H1 (cell line): ENCODE results near the gene CEP120. TPM values are rescaled to one million over a fixed set of nuclear protein-coding genes. Genes with fewer than 3 reads are reported as not detected.

ENCODE experiments used
- CTCF ChIA-PET: fragments of 300-600 bp; sonication (Branson Sonifier 250); formaldehyde crosslinking; loops from one replicate; lab custom pipeline; 2021; ENCODE audit not compliant: partially characterized antibody; lab: Charles Lee
- POLR2A ChIA-PET: fragments of 300-600 bp; sonication (Branson Sonifier 250); formaldehyde crosslinking; loops from one replicate; lab custom pipeline; 2021; ENCODE audit warnings: inconsistent platforms; ENCODE audit not compliant: partially characterized antibody; lab: Charles Lee
- DNase-seq, 2 experiments: peaks; one replicate each; pipeline versions ENCODE4 v3.0.0 to v3.0.0-alpha.2; 2010 to 2022; ENCODE audit warnings: low spot score in 2 of 2, low read depth in 1 of 2, mixed read lengths in 1 of 2
- FAIRE-seq: peaks from 2 replicates; lab custom pipeline; 2011; peaks lifted over from hg19 to GRCh38; lab: Jason Lieb, UNC
- H2AFZ ChIP-seq: 2 replicates; pipeline ENCODE4 v1.8.1; 2012; ENCODE audit warnings: low read length, inconsistent platforms
- H2AK5ac ChIP-seq: 2 replicates; pipeline ENCODE4 v1.6.1; 2013; ENCODE audit warnings: low read depth, low read length
- H2BK120ac ChIP-seq: replicated peaks from 2 replicates; pipeline ENCODE3; 2013; ENCODE audit warnings: low read depth, low read length, inconsistent platforms
- H2BK12ac ChIP-seq: 2 replicates; pipeline ENCODE4 v1.6.1; 2013; ENCODE audit warnings: low read depth, low read length
- H2BK15ac ChIP-seq: 2 replicates; pipeline ENCODE4 v1.6.1; 2013; ENCODE audit warnings: low read length
- H2BK20ac ChIP-seq: 2 replicates; pipeline ENCODE4 v1.6.1; 2013; ENCODE audit warnings: low read length
- H2BK5ac ChIP-seq: 2 replicates; pipeline ENCODE4 v1.6.1; 2013; ENCODE audit warnings: low read depth, low read length
- H3K14ac ChIP-seq: 2 replicates; pipeline ENCODE4 v1.6.1; 2013; ENCODE audit warnings: inconsistent platforms; ENCODE audit not compliant: insufficient read length
- H3K18ac ChIP-seq: 2 replicates; pipeline ENCODE4 v1.6.1; 2013; ENCODE audit warnings: low read length; ENCODE audit errors: extremely low read depth
- H3K23ac ChIP-seq: 2 replicates; pipeline ENCODE4 v1.6.1; 2013; ENCODE audit warnings: inconsistent platforms; ENCODE audit not compliant: insufficient read length
- H3K23me2 ChIP-seq: 2 replicates; pipeline ENCODE4 v1.6.1; 2013; ENCODE audit warnings: low read depth, low read length
- H3K27ac ChIP-seq: 2 replicates; pipeline ENCODE4 v1.6.1; 2011; ENCODE audit warnings: low read depth, low read length, inconsistent platforms
- H3K27me3 ChIP-seq, 4 experiments: replicated peaks in 1 of 4; 1 replicate in 1 of 4; 2 replicates in 3 of 4; pipeline versions ENCODE4 v1.6.1 to v1.8.1; 2011 to 2013; ENCODE audit warnings: low read length in 3 of 4, mild to moderate bottlenecking in 3 of 4, inconsistent platforms in 2 of 4, mixed read lengths in 2 of 4, moderate library complexity in 1 of 4; ENCODE audit not compliant: control insufficient read depth in 3 of 4, insufficient read depth in 3 of 4; ENCODE audit errors: extremely low read depth in 1 of 4
- H3K36me3 ChIP-seq, 4 experiments: 2 replicates each; pipeline versions ENCODE4 v1.6.1 to v1.8.1; 2011 to 2013; ENCODE audit warnings: mild to moderate bottlenecking in 4 of 4, low read length in 3 of 4, moderate library complexity in 2 of 4, control low read depth in 1 of 4, inconsistent platforms in 1 of 4; ENCODE audit not compliant: insufficient read depth in 4 of 4, control insufficient read depth in 2 of 4
- H3K4ac ChIP-seq: replicated peaks from 2 replicates; pipeline ENCODE3; 2013; ENCODE audit warnings: low read length, low read depth, mixed read lengths, inconsistent platforms; ENCODE audit not compliant: insufficient read length
- H3K4me1 ChIP-seq, 4 experiments: replicated peaks in 1 of 4; 1 replicate in 1 of 4; 2 replicates in 3 of 4; pipeline versions ENCODE4 v1.6.1 to v1.8.1; 2011 to 2013; ENCODE audit warnings: low read length in 3 of 4, inconsistent platforms in 2 of 4, mixed read lengths in 1 of 4; ENCODE audit not compliant: insufficient read depth in 4 of 4, control insufficient read depth in 3 of 4
- H3K4me2 ChIP-seq, 2 experiments: 2 replicates each; pipeline versions ENCODE4 v1.6.1 to v1.8.1; 2011 to 2013; ENCODE audit warnings: low read depth in 2 of 2, low read length in 2 of 2, control low read depth in 1 of 2, inconsistent platforms in 1 of 2, mild to moderate bottlenecking in 1 of 2; ENCODE audit not compliant: insufficient read depth in 1 of 2
- H3K4me3 ChIP-seq, 4 experiments: fragments of 200-600, 300-600 bp in 1 of 4; sonication (generic), shearing (Covaris generic), sonication (Bioruptor Twin) in 1 of 4; 2 replicates each; pipeline versions ENCODE4 v1.5.1 to v1.8.1; 2011 to 2016; ENCODE audit warnings: low read length in 4 of 4, low read depth in 3 of 4, control low read depth in 2 of 4, inconsistent platforms in 2 of 4, mild to moderate bottlenecking in 2 of 4, mixed read lengths in 1 of 4, moderate library complexity in 1 of 4; ENCODE audit not compliant: insufficient read depth in 2 of 4; ENCODE audit errors: extremely low read depth in 1 of 4
- H3K56ac ChIP-seq: replicated peaks from 2 replicates; pipeline ENCODE3; 2013; ENCODE audit warnings: low read depth, mild to moderate bottlenecking, mixed read lengths, low read length, inconsistent platforms; ENCODE audit not compliant: insufficient read length
- H3K79me1 ChIP-seq: 2 replicates; pipeline ENCODE4 v1.6.1; 2013; ENCODE audit warnings: low read depth, low read length, control low read depth
- H3K79me2 ChIP-seq, 2 experiments: 2 replicates each; pipeline versions ENCODE4 v1.6.1 to v1.8.1; 2012 to 2013; ENCODE audit warnings: low read length in 2 of 2, mild to moderate bottlenecking in 2 of 2, inconsistent platforms in 1 of 2; ENCODE audit not compliant: insufficient read depth in 2 of 2, control insufficient read depth in 1 of 2
- H3K9ac ChIP-seq, 4 experiments: replicated peaks in 1 of 4; 1 replicate in 1 of 4; 2 replicates in 3 of 4; pipeline versions ENCODE4 v1.6.1 to v1.8.1; 2011 to 2013; ENCODE audit warnings: low read depth in 3 of 4, low read length in 3 of 4, control low read depth in 2 of 4, mild to moderate bottlenecking in 2 of 4, moderate library complexity in 2 of 4, inconsistent platforms in 1 of 4; ENCODE audit errors: extremely low read depth in 1 of 4
- H3K9me3 ChIP-seq, 2 experiments: 2 replicates each; pipeline versions ENCODE4 v1.6.1 to v1.8.1; 2012 to 2013; ENCODE audit warnings: mild to moderate bottlenecking in 2 of 2, moderate library complexity in 2 of 2, control low read depth in 1 of 2, inconsistent platforms in 1 of 2, low read depth in 1 of 2, low read length in 1 of 2, mixed read lengths in 1 of 2; ENCODE audit not compliant: insufficient read depth in 2 of 2
- H4K20me1 ChIP-seq, 2 experiments: replicated peaks in 1 of 2; 2 replicates each; pipeline versions ENCODE3 to v1.8.1; 2011 to 2013; ENCODE audit warnings: inconsistent platforms in 2 of 2, low read length in 2 of 2, mild to moderate bottlenecking in 1 of 2; ENCODE audit not compliant: insufficient read depth in 2 of 2, control insufficient read depth in 1 of 2
- H4K5ac ChIP-seq: 2 replicates; pipeline ENCODE4 v1.6.1; 2013; ENCODE audit warnings: low read length, low read depth, mixed read lengths, inconsistent platforms; ENCODE audit not compliant: insufficient read length
- H4K8ac ChIP-seq: 2 replicates; pipeline ENCODE4 v1.8.0; 2013; ENCODE audit warnings: mild to moderate bottlenecking, moderate library complexity, low read length, inconsistent platforms; ENCODE audit not compliant: insufficient read depth; ENCODE audit errors: extremely low read depth
- H4K91ac ChIP-seq: replicated peaks from 2 replicates; pipeline ENCODE3; 2013; ENCODE audit warnings: low read length, mixed read lengths, inconsistent platforms; ENCODE audit not compliant: insufficient read length
- BACH1 ChIP-seq: IDR thresholded peaks from 2 replicates; pipeline ENCODE4 v1.6.1; 2012; ENCODE audit warnings: low read length, improper control_type of control experiment
- HDAC2 ChIP-seq, 2 experiments: fragments of 300-600 bp in 1 of 2; sonication (generic) in 1 of 2; IDR thresholded peaks; 2 replicates each; pipeline ENCODE4 v1.6.1; 2011 to 2012; ENCODE audit warnings: low read depth in 2 of 2, low read length in 2 of 2, mild to moderate bottlenecking in 2 of 2, moderate library complexity in 2 of 2, borderline replicate concordance in 1 of 2, inconsistent platforms in 1 of 2
- PHF8 ChIP-seq: fragments of 200-600 bp; sonication (generic); conservative IDR thresholded peaks from 2 replicates; pipeline ENCODE4 v1.7.1; 2012; ENCODE audit warnings: low read depth, mild to moderate bottlenecking, inconsistent platforms, low read length, moderate library complexity
- POLR2A ChIP-seq, 2 experiments: IDR thresholded peaks; 1 replicate in 1 of 2; 2 replicates in 1 of 2; pipeline ENCODE4 v1.6.1; 2011; ENCODE audit warnings: low read depth in 2 of 2, low read length in 2 of 2, mild to moderate bottlenecking in 2 of 2; ENCODE audit errors: control extremely low read depth in 1 of 2
- WGBS, 2 experiments: shearing (Covaris generic) in 1 of 2; methylation state at CpG; one replicate each; pipeline versions ENCODE4 v1.1.6 to v1.1.7; 2013 to 2015; ENCODE audit warnings: low lambda C conversion rate in 2 of 2, mixed read lengths in 2 of 2, inconsistent platforms in 1 of 2, low coverage in 1 of 2, missing lambda C conversion rate in 1 of 2; ENCODE audit not compliant: insufficient replicate concordance in 2 of 2, insufficient coverage in 1 of 2, insufficient read length in 1 of 2; ENCODE audit errors: extremely low coverage in 1 of 2, missing lambda C conversion rate in 1 of 2; 5-methylcytosine and 5-hydroxymethylcytosine counted together
- polyA plus RNA-seq, 7 experiments: library from polyadenylated mRNA; depleted of rRNA in 3 of 7; stranded (reverse) in 5 of 7; unstranded in 2 of 7; fragments of >200 nt in 5 of 7; fragments of 200-250 nt in 2 of 7; gene quantifications; 1 replicate in 5 of 7; 2 replicates in 1 of 7; 4 replicates in 1 of 7; pipeline versions ENCODE4 v1.2.1 to v1.2.3, GENCODE V29; 2011 to 2013; ENCODE audit warnings: missing spikeins in 2 of 7, mixed read lengths in 2 of 7
- total RNA-seq: library from RNA; stranded (reverse); fragmentation: NEBNext Ultra II Directional; extraction: Animal tissue kit (Norgen Biotek cat#: 25700); gene quantifications from 2 replicates; pipeline ENCODE4 v1.2.1, GENCODE V29; 2021

The CEP120 gene
- total and polyA plus RNA-seq, 2 of the 8 experiments (the other 6 are each of a cell fraction or from before 2014, with no cell fraction given), result 9.3 to 17.9 TPM

- Histone ChIP-seq H4K8ac (no peak overlapping the region), H2BK5ac (no peak overlapping the region), H3K18ac (no peak overlapping the region), H3K23me2 (no peaks in the 10 kb centered on the region), H3K14ac (no peak overlapping the region), H3K4me3 (no peak overlapping the region), H3K27me3 (no peaks in the 10 kb centered on the region), H3K9me3 (no peaks in the 10 kb centered on the region), H3K4me2 (no peak overlapping the region), H4K91ac (no peak overlapping the region), H4K20me1 (no peaks in the 10 kb centered on the region), H3K9ac (no peak overlapping the region), H4K5ac (no peak overlapping the region), H2BK20ac (0 out of 2 replicates have a peak overlapping the region, but pooled peaks have one; percentile 37), H2BK120ac (no peak overlapping the region), H2BK15ac (no peak overlapping the region), H3K4me1 (no peaks in the 10 kb centered on the region), H2AFZ (peak overlapping the region; percentile 27; the same call in 1 of the 2 replicates), H3K56ac (no peak overlapping the region), H3K79me1 (no peaks in the 10 kb centered on the region), H3K36me3 (no peaks in the 10 kb centered on the region), H3K4ac (no peak overlapping the region), H2AK5ac (no peak overlapping the region), H2BK12ac (no peak overlapping the region), H3K27ac (no peak overlapping the region), H3K23ac (no peak overlapping the region), H3K79me2 (no peaks in the 10 kb centered on the region)
- FAIRE-seq, result no peak
- no peak for DNase-seq
- WGBS, 2 experiments, result 86% methylated on average over 3 of the region's 3 CpGs; no CpG with 5 or more reads in 1 of the 2 experiments
- POLR2A ChIA-PET, result no interaction called here
- CTCF ChIA-PET, result interaction anchor here (1.1 kb wide), 1 partner anchor 181 kb away, joined by 3 read pairs; no protein-coding TSS in a partner anchor
- no peak for TF ChIP-seq PHF8
- no peak for TF ChIP-seq HDAC2 (IDR thresholded peaks at IDR 0.05; ENCODE audit: borderline replicate concordance in 1 of 2, low read depth in 2 of 2, low read length in 2 of 2)
- TF ChIP-seq BACH1, result no peak
- TF ChIP-seq POLR2A (IDR thresholded peaks at IDR 0.05; ENCODE audit: control extremely low read depth in 1 of 2, low read depth in 2 of 2, low read length in 2 of 2), result no peak
Observed at GRCh38 chr5:123429221-123429954, 6.2 kb upstream of the CEP120 start.
